NCI-H1436 treated with DMSO at 0.1 percent for 48 hours (cell line): ENCODE measurements around the gene TBXA2R.
"Not testable (repeated sequence)": the region's sequence is repeated elsewhere in the genome, so short reads cannot be mapped to it uniquely, and the experiment has no call there.

ENCODE experiments used
- DNase-seq: peaks from one replicate; lab custom pipeline; 2025; lab: John Stamatoyannopoulos, UW

Gene TBXA2R

GRCh38 chr19:3605361-3605760, 1.3 kb downstream of the TBXA2R start:
- no peak for DNase-seq

GRCh38 chr19:3604987-3605343, 1.7 kb downstream of the TBXA2R start:
- DNase-seq = no peak

DNA sequence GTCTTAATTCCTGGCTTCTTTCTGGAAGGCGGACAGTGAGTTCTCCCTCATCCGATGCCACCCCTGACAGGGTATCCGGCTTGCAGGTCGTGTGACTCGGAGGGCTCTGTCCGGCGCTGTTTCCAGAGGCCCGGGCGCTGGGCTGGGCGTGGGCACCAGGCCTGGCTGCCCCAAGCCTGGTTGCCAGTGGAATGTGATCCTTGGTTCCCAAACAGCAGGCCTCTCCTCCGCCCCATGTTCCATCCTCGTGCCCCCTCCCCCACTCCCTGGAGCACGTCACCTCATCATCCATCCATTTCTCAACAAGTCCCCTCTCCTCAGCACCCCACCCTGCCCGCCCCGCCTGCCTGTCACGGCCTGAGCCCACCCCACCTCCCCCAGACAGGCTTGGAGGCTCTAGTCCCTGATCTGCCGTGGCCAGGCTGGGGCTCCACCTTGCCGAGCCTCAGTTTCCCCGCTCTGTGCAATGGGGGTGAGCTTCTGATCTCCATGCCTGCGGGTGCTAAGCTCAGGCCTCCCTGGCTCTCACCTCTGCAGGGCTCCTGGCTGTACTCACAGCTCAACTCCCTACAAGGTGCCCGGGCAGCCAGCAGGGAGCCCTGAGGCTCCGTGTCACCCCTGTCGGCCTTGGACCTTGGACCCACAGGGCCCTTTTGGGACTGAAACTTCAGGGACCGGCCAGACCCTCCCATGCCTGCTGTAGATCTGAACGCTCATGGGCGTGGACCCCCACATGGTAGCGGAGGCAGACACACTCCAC, 2.3 kb downstream of the TBXA2R start:
- no peak for DNase-seq

DNA sequence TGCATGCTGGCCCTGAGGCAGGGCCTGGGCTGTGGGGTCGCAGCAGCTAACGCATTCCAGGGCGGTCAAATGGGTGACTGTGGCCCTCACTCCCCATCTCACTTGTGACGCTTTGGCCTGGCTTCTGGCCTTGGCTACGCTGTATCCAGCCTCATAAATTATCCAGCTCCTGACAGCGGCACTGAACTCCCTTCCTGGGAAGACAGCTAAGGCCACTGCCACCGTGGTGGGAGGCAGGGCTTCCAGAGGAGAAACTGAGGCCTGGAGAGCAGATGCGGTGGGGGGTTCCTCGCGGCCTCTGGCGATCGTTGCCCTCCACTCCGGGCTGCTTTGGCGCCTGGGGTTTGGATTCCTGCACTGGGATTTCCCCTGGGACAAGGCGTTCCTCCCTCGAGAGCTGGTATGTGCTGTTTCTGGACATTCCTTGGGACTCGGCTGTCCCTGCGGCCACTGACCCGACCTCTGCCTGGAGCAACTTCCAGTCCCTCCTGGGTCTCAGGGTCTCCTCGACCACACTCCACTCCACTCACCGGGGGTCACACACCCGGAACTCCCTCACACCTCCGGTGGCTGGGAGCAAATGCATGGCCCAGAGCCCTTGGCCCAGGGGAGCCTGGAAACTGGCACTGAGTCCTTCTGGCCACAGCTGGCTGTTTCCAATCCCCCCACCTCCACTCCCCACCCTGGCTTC, 3.4 kb downstream of the TBXA2R start:
- no peak for DNase-seq

DNA sequence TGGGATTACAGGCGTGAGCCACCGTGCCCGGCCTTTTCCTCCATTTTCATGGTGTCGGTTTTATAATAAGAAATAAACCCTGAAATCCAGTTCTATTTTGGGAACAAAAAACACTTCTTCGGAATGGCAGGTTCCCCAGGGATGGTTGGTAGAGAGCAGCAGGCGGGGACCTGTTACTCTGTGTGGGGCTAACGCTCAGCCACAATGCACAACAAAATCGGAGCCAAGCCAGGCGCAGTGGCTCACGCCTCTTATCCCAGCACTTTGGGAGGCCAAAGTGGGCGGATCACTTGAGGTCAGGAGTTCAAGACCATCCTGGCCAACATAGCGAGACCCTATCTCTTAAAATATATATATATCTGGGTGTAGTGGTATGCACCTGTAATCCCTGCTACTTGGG, 5.7 kb downstream of the TBXA2R start:
- no peak for DNase-seq

DNA sequence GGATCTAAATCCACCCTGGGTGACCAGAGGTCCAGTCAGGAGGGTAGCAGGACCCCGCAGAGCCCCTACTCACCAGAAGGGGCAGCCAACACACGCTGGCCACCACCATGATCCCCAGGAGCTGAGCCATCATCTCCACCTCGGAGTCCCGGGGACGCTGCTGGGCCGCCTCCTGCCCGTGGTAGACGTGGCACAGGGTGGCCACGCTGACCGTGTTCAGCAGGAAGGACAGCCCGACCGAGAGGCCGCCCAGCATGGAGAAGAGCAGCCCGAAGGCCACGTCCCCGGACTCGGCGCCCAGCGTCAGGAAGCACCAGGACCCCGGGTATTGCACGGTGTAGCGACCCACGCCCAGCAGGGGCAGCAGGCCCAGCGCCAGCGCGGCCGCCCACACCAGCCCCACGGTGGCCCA, 6.9 kb downstream of the TBXA2R start:
- no peak for DNase-seq

GRCh38 chr19:3595521-3596061, 11.1 kb downstream of the TBXA2R start:
- DNase-seq = no peak

DNA sequence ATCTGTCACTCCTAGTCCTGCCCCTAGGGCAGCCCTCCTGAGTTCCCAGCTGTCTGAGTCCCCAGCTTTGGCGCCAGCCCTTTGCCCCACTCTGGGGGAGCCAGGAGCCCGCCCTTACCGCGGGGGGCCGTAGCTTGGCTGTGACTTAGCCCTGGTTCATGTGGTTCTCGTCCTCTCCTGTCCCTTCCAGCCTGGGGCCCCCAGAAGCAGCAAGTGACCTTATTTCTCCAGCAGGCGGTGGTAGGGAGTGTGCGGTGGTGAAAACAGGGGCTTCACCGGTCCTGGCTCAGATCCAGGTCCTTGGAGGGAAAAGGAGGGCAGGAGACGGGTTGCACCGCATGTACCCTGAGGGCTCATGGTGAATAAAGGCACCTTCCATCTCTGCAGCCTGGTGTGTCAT, 13.5 kb downstream of the TBXA2R start:
- DNase-seq = no peak

DNA sequence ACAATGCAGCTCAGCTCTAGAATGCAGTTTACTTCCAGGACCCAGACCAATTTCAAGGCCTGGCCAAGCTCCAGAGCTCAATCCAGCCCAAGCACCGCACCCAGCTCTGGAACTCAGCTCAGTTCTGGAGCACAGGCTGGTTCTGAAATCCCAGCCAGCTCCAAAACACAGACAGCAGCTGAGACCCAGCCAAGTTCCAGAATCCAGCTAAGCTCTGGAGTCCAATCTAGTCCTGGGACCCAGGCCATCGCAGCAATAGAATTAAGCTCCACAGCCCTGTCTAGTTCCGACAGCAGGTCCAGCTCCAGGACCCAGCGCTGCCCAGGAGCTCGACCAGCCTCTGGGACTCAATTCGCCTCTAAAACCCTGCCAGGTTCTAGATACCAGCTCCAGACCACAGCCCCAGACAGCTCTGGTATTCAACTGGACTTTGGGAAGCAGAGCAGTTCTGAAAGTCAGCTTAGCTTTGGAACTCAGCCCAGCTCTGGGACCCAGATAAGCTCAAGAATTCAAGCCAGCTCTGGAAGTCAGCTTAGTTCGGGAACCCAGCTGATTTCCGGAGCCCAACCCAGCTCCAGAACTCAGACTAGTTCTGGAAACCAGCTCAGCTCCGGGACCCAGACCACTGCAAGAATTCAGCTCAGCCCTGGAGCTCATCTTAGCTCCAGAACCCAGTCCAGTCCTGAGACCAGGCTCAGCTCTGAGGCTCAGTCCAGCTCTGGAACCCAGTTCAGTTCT, 14.6 kb downstream of the TBXA2R start:
- DNase-seq = no peak

- no peak for DNase-seq
These were observed 15.6 kb downstream of the TBXA2R start for GRCh38 chr19:3590991-3591659.

DNA sequence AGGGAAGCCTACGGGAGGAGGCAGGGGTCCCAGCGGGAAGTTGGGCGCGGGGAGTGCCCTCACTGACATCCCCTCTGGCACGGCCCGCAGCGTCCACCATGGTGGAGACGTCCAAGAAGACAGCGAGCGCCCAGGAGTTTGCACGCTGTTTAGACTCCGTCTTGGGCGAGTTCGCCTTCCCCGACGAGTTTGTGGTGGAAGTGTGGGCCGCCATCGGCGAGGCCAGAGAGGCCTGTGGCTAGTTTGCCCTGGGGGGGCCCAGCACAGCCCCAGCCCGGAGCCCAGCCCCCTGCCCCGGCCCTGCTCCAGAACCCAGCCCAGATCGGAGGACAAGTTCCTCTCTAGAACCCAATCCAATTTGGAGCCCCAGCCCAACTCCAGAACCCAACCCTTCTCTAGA, 16.7 kb downstream of the TBXA2R start:
- DNase-seq = no peak

DNA sequence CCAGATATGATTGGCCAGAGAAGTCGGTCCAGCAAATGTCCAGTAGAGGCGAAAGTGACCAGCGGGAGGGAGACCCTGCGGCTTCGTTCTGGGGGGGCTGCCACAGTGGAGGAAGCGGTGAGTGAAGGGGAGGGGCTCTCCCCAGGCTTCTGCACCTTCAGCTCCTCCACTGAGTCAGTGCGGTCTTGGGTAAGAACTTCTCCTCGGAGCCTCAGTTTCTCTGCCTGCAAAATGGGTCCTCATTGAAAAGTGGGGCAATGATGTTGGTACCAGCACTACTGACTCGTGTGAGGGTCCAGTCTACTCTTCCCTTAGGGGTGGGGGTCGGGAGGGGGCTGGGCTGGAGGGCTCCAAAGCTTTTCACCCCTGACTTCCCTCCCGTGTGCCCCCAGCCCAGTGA, 17.2 kb downstream of the TBXA2R start:
- no peak for DNase-seq

DNA sequence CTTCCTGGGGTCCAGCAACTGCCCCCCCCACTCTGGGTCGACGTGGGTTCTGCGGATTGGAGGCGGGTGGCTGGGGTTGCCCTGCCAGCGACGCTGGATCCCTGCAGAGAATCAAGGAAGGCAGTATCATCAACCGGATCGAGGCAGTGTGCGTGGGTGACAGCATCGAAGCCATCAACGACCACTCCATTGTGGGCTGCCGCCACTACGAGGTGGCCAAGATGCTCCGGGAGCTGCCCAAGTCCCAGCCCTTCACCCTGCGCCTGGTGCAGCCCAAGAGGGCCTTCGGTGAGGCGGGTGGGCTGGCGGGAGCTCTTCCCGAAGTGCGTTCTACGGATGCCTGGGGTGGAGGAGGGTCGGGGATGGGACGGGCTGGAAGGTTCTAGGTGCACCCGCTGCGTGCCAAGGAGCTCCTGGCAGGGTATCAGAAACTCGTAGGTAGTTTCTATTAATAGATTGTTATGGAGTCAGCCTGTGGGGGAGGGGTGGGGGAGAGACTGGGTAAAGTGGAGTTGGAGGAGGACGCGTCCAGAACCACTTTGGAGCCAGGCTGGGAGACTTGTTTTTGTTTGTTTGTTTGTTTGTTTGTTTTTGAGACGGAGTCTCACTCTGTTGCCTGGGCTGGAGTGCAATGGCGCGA, 19.8 kb downstream of the TBXA2R start:
- no peak for DNase-seq

DNA sequence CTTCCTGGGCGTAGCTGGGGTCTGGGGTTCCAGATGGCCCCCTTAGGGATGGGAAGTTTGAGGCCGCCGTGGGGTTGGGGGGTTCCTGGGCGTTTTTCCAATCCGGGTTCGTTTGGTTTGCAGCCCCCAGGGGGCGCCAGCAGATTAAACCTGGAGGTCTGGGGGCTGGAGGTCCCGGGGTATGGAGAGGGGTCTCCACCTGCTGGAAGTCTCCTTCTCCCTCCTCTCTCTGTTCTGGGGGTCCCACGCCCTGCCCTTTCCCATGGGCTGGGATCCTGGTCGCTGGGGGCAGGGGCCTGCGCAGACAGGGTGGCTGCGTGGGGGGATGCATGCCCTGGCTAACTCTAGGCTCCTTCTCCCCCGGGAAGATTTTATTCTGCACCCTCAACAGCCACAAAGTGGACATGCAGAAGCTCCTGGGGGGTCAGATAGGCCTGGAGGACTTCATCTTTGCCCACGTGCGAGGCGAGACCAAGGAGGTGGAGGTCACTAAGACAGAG, 20.5 kb downstream of the TBXA2R start:
- DNase-seq = no peak

DNA sequence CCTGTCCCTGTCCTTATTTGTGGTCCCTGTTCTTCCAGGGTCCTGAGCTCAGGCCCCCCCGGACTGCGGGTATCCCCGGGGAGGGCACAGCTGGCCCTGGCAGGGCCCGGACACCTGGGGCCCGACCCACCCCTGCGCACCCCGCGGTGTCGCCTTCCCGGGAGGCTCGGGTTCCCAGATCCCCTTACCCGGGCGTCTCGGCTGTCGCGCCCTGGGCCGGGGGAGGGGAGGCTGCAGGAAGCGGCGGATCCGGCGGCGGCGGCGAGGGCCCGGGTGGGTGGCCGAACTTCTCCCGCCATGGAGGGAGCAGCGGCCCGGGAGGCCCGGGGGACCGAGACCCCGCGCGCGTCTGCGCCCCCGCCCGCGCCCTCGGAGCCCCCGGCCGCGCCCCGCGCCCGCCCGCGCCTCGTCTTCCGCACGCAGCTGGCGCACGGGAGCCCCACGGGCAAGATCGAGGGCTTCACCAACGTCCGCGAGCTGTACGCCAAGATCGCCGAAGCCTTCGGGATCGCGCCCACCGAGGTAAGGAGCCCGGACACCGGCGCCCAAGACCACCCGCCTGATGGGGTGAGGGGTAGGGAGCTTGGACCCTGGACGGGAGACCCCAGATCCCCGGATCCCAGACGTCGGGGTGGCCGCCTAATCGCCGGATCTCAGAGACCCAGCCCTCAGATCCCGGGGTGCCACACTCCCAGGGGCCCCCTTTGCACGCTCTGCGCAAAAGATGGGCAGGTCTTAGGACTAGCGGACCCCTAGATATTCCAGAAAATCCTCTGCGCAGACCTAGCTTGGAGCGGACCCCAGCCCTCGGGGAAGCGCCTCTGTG, 21.2 kb downstream of the TBXA2R start, which contains the start of gene GIPC3:
Gene GIPC3 (plus strand): TSS at position 178 of the 826 bp plus-strand sequence. CDS start 120 bp downstream, at position 298.
- DNase-seq = no peak

DNA sequence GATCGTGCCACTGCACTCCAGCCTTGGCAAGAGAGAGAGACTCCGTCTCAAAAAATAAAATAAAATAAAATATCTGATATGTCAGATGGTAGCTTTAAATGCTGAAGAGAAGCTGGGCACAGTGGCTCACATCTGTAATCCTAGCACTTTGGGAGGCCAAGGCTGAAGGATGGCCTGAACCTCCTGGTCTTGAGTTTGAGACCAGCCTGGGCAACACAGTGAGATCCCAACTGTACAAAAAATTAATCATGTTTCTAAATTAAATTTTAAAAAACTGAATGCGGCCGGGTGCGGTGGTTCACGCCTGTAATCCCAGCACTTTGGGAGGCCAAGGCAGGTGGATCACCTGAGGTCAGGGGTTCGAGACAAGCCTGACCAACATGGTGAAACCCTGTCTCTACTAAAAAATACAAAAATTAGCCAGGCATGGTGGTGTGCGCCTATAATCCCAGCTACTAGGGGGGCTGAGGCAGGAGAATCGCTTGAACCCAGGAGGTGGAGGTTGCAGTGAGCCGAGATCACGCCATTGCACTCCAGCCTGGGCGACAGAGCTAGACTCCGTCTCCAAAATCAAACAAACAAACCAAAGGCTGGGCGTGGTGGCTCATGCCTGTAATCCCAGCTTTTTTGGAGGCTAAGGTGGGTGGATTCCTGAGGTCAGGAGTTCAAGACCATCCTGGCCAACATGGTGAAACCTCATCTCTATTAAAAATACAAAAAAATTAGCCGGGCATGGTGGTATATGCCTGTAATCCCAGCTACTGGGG, 22.5 kb downstream of the TBXA2R start:
- not testable (repeated sequence) for DNase-seq

GRCh38 chr19:3581792-3582191, 24.9 kb downstream of the TBXA2R start:
- not testable (repeated sequence) for DNase-seq

- DNase-seq = no peak
These were observed 26.3 kb downstream of the TBXA2R start for GRCh38 chr19:3580156-3580934.

DNA sequence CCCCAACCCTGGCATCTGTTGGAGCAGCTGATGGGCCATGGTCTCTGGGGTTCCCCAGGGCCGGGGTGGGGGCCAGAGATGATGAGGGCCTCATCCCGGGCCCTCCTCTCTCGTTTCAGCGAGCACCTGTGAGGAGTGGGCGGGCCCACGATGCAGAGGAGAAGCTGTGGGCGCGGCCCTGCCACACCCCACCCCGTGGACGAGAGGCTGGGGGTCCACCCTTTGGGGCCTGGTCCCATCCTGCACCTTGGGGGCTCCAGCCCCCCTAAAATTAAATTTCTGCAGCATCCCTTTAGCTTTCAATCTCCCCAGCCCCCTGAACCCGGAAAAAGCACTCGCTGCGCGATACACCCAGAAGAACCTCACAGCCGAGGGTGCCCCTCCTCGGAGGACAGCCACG, 28.3 kb downstream of the TBXA2R start:
- DNase-seq = no peak
